K562 (cell line): ENCODE measurements around the gene CRYAB. TPM values are rescaled to one million over a fixed set of nuclear protein-coding genes. Genes with fewer than 3 reads are reported as not detected.

Experiments used
- BCOR ChIP-seq: fragments of 450-650 bp; IDR thresholded peaks from 2 replicates; pipeline ENCODE4 v1.6.1; 2016
- BRD9 ChIP-seq: fragments of 450-650 bp; IDR thresholded peaks from 2 replicates; pipeline ENCODE4 v1.6.1; 2018; ENCODE audit warnings: low read depth; ENCODE audit not compliant: partially characterized antibody
- DNMT1 ChIP-seq: fragments of 450-650 bp; IDR thresholded peaks from 2 replicates; pipeline ENCODE4 v1.6.1; 2016; ENCODE audit warnings: antibody characterized with exemption, mild to moderate bottlenecking
- DPF2 ChIP-seq: fragments of 450-650 bp; IDR thresholded peaks from 2 replicates; pipeline ENCODE4 v1.6.1; 2016
- KLF6 ChIP-seq: fragments of 250-450 bp; sonication (Bioruptor Pico); IDR thresholded peaks from 2 replicates; pipeline ENCODE4 v1.4.0; 2020; ENCODE audit warnings: mild to moderate bottlenecking, moderate library complexity, borderline replicate concordance
- LEF1 ChIP-seq: fragments of 450-650 bp; IDR thresholded peaks from 2 replicates; pipeline ENCODE4 v1.6.1; 2016; ENCODE audit warnings: mild to moderate bottlenecking
- NR4A1 ChIP-seq, 2 experiments: fragments of 250-450 bp in 1 of 2; fragments of 450-650 bp in 1 of 2; sonication (Bioruptor Pico) in 1 of 2; IDR thresholded peaks; 2 replicates each; pipeline versions ENCODE4 v1.4.0 to v1.6.1; 2016 to 2020; ENCODE audit warnings: mild to moderate bottlenecking in 2 of 2, missing compliant biosample characterization in 1 of 2, missing genetic modification characterization in 1 of 2, moderate library complexity in 1 of 2
- NUFIP1 ChIP-seq: fragments of 450-650 bp; IDR thresholded peaks from 2 replicates; pipeline ENCODE4 v1.6.1; 2018; ENCODE audit not compliant: partially characterized antibody
- PRPF4 ChIP-seq: fragments of 200-400 bp; formaldehyde crosslinking; IDR thresholded peaks from one replicate; pipeline ENCODE4 v1.6.1; 2017; ENCODE audit warnings: low read length, low read depth, mild to moderate bottlenecking; ENCODE audit not compliant: insufficient read depth, poor library complexity, severe bottlenecking
- RHOXF2B ChIP-seq: fragments of 250-450 bp; sonication (Bioruptor Pico); conservative IDR thresholded peaks from 2 replicates; pipeline ENCODE4 v1.5.1; 2021
- SREBF2 ChIP-seq: sonication (generic); formaldehyde crosslinking; IDR thresholded peaks from 2 replicates; pipeline ENCODE4 v1.4.0; 2020; ENCODE audit warnings: mild to moderate bottlenecking, missing genetic modification reagents
- TAF1 ChIP-seq: IDR thresholded peaks from 2 replicates; pipeline ENCODE4 v1.6.1; 2011; ENCODE audit warnings: mild to moderate bottlenecking, low read length, moderate library complexity; ENCODE audit not compliant: insufficient read depth, control insufficient read depth, severe bottlenecking; ENCODE audit errors: extremely low read depth
- YBX1 ChIP-seq: fragments of 450-650 bp; IDR thresholded peaks from 2 replicates; pipeline ENCODE4 v1.7.1; 2016; ENCODE audit warnings: mild to moderate bottlenecking
- ZNF143 ChIP-seq: sonication (generic); formaldehyde crosslinking; IDR thresholded peaks from 2 replicates; pipeline ENCODE4 v1.9.0; 2022; ENCODE audit warnings: mild to moderate bottlenecking, missing genetic modification reagents
- ZNF444 ChIP-seq: fragments of 250-450 bp; sonication (Bioruptor Pico); IDR thresholded peaks from 2 replicates; pipeline ENCODE4 v1.4.0; 2020; ENCODE audit warnings: mild to moderate bottlenecking, moderate library complexity
- ZNF551 ChIP-seq: fragments of 250-450 bp; sonication (Bioruptor Pico); IDR thresholded peaks from 2 replicates; pipeline ENCODE4 v1.5.0; 2021; ENCODE audit warnings: mild to moderate bottlenecking, moderate library complexity
- ZNF707 ChIP-seq: fragments of 250-450 bp; sonication (Bioruptor Pico); conservative IDR thresholded peaks from 2 replicates; pipeline ENCODE4 v1.8.0; 2022; ENCODE audit warnings: inconsistent platforms, mild to moderate bottlenecking, moderate library complexity
- polyA plus RNA-seq, 8 experiments: library from polyadenylated mRNA; depleted of rRNA in 4 of 8; stranded (reverse) in 5 of 8; unstranded in 3 of 8; fragments of >200 nt; fragmentation: Nextera tagmentation in 2 of 8; fragmentation: Illumina TruSeq in 1 of 8; extraction: Ambion mirVana in 2 of 8; extraction: Trizol in 1 of 8; gene quantifications; 2 replicates each; pipeline versions ENCODE4 v1.2.1 to v1.2.3, GENCODE V29; 2011 to 2014; ENCODE audit warnings: inconsistent platforms in 1 of 8, missing spikeins in 1 of 8
- total RNA-seq, 7 experiments: library from RNA; depleted of rRNA in 6 of 7; stranded (reverse); fragments of >200 nt in 6 of 7; fragmentation: Illumina TruSeq in 2 of 7; extraction: Trizol in 2 of 7; gene quantifications; 2 replicates each; pipeline versions ENCODE4 v1.2.1 to v1.2.3, GENCODE V29; 2011 to 2021; ENCODE audit warnings: low replicate concordance in 1 of 7
- TF ChIP-seq, protein P1 (sequence below): sonication (generic); formaldehyde crosslinking; IDR thresholded peaks from 2 replicates; pipeline ENCODE4 v1.8.0; 2023; ENCODE audit warnings: mild to moderate bottlenecking, missing genetic modification reagents
- TF ChIP-seq, protein P2 (sequence below): fragments of 200-800 bp; sonication (Bioruptor generic); IDR thresholded peaks from 2 replicates; pipeline ENCODE4 v1.6.1; 2017; ENCODE audit warnings: missing genetic modification characterization, missing compliant biosample characterization
- TF ChIP-seq, protein P3 (sequence below): sonication (generic); formaldehyde crosslinking; IDR thresholded peaks from 2 replicates; pipeline ENCODE4 v1.8.0; 2022; ENCODE audit warnings: missing genetic modification reagents, mild to moderate bottlenecking, moderate library complexity, borderline replicate concordance
- TF ChIP-seq, protein P4 (sequence below): fragments of 450-650 bp; IDR thresholded peaks from 2 replicates; pipeline ENCODE4 v1.6.1; 2016; ENCODE audit warnings: low read depth, mild to moderate bottlenecking, moderate library complexity

Gene CRYAB
- total and polyA plus RNA-seq, 9 of the 15 experiments (the other 6 are each of a cell fraction or from before 2014, with no cell fraction given) = 0.83 to 7.5 (median 3.6) TPM

DNA sequence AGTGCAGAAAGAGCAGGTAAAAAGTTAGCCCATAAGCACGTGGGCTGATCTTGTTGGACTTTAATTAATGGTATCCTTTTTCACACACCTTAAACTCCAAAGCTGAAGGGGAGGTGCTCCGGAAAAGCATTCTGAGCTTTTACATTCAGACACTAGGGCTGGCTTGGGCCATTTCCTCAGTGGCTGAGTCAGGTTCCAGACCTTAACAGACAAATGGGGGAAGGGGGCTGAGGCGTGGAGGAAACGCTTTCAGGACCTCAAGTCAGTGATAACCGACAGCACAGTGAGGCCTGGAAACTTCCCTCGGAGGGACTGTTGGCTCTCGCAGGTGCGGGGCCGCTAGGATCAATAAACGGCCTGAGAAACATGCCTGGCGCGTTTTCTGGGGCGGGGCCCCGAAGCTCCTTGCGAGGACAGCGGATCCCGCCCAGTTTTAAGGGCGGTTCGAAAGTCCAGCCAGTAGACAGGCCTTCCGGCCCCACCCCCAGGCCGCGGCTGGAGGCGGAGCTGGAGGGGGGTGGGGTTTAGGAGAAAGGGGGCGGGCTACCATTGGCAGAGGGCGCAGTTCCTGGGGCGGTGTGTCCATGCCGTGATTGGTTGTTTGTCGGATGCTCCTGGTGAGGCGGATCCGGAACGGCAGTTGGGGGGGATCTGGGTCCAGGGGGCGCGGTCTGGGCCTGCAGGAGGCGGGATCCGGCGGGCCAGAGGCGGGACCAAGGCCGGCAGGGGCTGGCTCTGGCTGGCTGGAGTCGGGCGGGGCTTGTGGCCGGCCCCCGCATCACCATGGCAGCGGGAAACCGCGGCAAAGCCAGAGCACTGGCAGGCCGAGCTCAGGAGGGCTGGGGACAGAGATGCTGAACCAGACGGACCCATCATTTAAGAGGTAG lies 15.2 kb upstream of the CRYAB start (continued):
- TF ChIP-seq BCOR = peak; percentile 11; the same call in 1 of the 2 replicates
- 0 out of 2 replicates have a peak, but pooled peaks have one; percentile 16 for TF ChIP-seq ZNF444
- 0 out of 2 replicates have a peak, but pooled peaks have one; percentile 64 for TF ChIP-seq NR4A1 (CRISPR knock-in tag; IDR thresholded peaks at IDR 0.05)
- TF ChIP-seq NR4A1 (tag; IDR thresholded peaks at IDR 0.05) = no peak
- TF ChIP-seq, protein P1, sequence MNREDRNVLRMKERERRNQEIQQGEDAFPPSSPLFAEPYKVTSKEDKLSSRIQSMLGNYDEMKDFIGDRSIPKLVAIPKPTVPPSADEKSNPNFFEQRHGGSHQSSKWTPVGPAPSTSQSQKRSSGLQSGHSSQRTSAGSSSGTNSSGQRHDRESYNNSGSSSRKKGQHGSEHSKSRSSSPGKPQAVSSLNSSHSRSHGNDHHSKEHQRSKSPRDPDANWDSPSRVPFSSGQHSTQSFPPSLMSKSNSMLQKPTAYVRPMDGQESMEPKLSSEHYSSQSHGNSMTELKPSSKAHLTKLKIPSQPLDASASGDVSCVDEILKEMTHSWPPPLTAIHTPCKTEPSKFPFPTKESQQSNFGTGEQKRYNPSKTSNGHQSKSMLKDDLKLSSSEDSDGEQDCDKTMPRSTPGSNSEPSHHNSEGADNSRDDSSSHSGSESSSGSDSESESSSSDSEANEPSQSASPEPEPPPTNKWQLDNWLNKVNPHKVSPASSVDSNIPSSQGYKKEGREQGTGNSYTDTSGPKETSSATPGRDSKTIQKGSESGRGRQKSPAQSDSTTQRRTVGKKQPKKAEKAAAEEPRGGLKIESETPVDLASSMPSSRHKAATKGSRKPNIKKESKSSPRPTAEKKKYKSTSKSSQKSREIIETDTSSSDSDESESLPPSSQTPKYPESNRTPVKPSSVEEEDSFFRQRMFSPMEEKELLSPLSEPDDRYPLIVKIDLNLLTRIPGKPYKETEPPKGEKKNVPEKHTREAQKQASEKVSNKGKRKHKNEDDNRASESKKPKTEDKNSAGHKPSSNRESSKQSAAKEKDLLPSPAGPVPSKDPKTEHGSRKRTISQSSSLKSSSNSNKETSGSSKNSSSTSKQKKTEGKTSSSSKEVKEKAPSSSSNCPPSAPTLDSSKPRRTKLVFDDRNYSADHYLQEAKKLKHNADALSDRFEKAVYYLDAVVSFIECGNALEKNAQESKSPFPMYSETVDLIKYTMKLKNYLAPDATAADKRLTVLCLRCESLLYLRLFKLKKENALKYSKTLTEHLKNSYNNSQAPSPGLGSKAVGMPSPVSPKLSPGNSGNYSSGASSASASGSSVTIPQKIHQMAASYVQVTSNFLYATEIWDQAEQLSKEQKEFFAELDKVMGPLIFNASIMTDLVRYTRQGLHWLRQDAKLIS (CRISPR knock-in tag) = peak; percentile 25; the same call in 1 of the 2 replicates
- TF ChIP-seq, protein P2, sequence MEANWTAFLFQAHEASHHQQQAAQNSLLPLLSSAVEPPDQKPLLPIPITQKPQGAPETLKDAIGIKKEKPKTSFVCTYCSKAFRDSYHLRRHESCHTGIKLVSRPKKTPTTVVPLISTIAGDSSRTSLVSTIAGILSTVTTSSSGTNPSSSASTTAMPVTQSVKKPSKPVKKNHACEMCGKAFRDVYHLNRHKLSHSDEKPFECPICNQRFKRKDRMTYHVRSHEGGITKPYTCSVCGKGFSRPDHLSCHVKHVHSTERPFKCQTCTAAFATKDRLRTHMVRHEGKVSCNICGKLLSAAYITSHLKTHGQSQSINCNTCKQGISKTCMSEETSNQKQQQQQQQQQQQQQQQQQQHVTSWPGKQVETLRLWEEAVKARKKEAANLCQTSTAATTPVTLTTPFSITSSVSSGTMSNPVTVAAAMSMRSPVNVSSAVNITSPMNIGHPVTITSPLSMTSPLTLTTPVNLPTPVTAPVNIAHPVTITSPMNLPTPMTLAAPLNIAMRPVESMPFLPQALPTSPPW = peak; percentile 94
- TF ChIP-seq ZNF143 (CRISPR knock-in tag) = peak; percentile 26
- TF ChIP-seq, protein P3, sequence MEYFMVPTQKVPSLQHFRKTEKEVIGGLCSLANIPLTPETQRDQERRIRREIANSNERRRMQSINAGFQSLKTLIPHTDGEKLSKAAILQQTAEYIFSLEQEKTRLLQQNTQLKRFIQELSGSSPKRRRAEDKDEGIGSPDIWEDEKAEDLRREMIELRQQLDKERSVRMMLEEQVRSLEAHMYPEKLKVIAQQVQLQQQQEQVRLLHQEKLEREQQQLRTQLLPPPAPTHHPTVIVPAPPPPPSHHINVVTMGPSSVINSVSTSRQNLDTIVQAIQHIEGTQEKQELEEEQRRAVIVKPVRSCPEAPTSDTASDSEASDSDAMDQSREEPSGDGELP = peak; percentile 77
- TF ChIP-seq NUFIP1 = no peak
- TF ChIP-seq ZNF551 = no peak
- TF ChIP-seq DPF2 = peak; percentile 73
- TF ChIP-seq SREBF2 = no peak
- peak; percentile 79 for TF ChIP-seq BRD9
- TF ChIP-seq LEF1 = peak; percentile 52
- no peak for TF ChIP-seq YBX1
- TF ChIP-seq TAF1 = peak; percentile 66
- TF ChIP-seq RHOXF2B (CRISPR knock-in tag) = 0 out of 2 replicates have a peak, but pooled peaks have one; percentile 19
- TF ChIP-seq ZNF707 (CRISPR knock-in tag) = no peak
- TF ChIP-seq DNMT1 = no peak
- 0 out of 2 replicates have a peak, but pooled peaks have one; percentile 71 for TF ChIP-seq KLF6 (CRISPR knock-in tag)
- TF ChIP-seq PRPF4 = no peak
- TF ChIP-seq, protein P4, sequence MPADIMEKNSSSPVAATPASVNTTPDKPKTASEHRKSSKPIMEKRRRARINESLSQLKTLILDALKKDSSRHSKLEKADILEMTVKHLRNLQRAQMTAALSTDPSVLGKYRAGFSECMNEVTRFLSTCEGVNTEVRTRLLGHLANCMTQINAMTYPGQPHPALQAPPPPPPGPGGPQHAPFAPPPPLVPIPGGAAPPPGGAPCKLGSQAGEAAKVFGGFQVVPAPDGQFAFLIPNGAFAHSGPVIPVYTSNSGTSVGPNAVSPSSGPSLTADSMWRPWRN = 0 out of 2 replicates have a peak, but pooled peaks have one; percentile 12
